Endothelial cell (in vitro differentiated cells): ENCODE data around the gene SENP2. TPM values are rescaled to one million over a fixed set of nuclear protein-coding genes. Genes with fewer than 3 reads are reported as not detected.
"Not testable (repeated sequence)": the region's sequence is repeated elsewhere in the genome, so short reads cannot be mapped to it uniquely, and the experiment has no call there.

Source experiments
- DNase-seq: peaks from one replicate; pipeline ENCODE4 v3.0.0; 2021; ENCODE audit warnings: low spot score
- H3K27ac Mint-ChIP-seq: one replicate; pipeline ENCODE4 v1.8.0; 2021; ENCODE audit warnings: mixed read lengths, inconsistent platforms; ENCODE audit not compliant: unreplicated experiment
- H3K27me3 Mint-ChIP-seq: one replicate; pipeline ENCODE4 v1.8.0; 2021; ENCODE audit warnings: mild to moderate bottlenecking, moderate library complexity, mixed read lengths, inconsistent platforms; ENCODE audit not compliant: unreplicated experiment
- H3K36me3 Mint-ChIP-seq: one replicate; pipeline ENCODE4 v1.8.0; 2021; ENCODE audit warnings: mild to moderate bottlenecking, low read depth, mixed read lengths, inconsistent platforms; ENCODE audit not compliant: unreplicated experiment
- H3K4me1 Mint-ChIP-seq: one replicate; pipeline ENCODE4 v1.8.0; 2021; ENCODE audit warnings: mild to moderate bottlenecking, mixed read lengths, inconsistent platforms; ENCODE audit not compliant: unreplicated experiment
- H3K4me3 Mint-ChIP-seq: one replicate; pipeline ENCODE4 v1.8.0; 2021; ENCODE audit warnings: mild to moderate bottlenecking, mixed read lengths, inconsistent platforms; ENCODE audit not compliant: unreplicated experiment
- H3K9me3 Mint-ChIP-seq: one replicate; pipeline ENCODE4 v1.8.0; 2021; ENCODE audit warnings: mixed read lengths, inconsistent platforms; ENCODE audit not compliant: unreplicated experiment
- total RNA-seq: library from RNA; stranded (reverse); fragmentation: NEBNext Ultra II Directional; extraction: Animal tissue kit (Norgen Biotek cat#: 25700); gene quantifications from one replicate; pipeline ENCODE4 v1.2.1, GENCODE V29; 2021; ENCODE audit not compliant: unreplicated experiment
- TF ChIP-seq, protein P1 (sequence below): fragments of 200-600 bp; sonication (generic); IDR thresholded peaks from one replicate; pipeline ENCODE4 v1.5.0; 2021; ENCODE audit warnings: antibody characterized with exemption; ENCODE audit not compliant: unreplicated experiment

The SENP2 gene
- total RNA-seq, 1 donor from 2014 or later, result 34.0 TPM

DNA sequence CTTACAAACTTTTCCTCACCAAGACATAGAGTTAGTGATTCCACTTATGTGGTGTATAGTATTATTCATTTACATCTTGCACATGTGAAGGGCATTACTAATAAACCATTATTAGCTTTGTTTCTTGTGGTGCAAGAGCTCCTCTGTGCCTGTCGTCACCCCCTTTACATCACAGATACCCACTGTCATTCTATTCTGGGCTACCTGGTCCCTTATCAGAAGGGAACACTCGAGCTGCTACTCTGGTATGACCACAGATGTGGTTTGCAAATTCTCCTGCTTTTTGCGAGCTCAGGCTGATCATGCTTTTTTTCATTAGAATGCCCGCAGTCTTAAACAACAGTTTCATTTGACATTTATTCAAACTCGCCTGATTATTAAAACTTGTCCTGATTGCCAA is 13.9 kb upstream of the SENP2 start:
- Mint-ChIP-seq H3K9me3 (peaks cover 5% of the 10 kb centered on the region), H3K4me3 (peak overlapping the region; percentile 78), H3K36me3 (peaks cover 10% of the 10 kb centered on the region), H3K27me3 (peaks cover 2% of the 10 kb centered on the region), H3K27ac (no peak overlapping the region), H3K4me1 (no peaks in the 10 kb centered on the region)
- TF ChIP-seq, protein P1, sequence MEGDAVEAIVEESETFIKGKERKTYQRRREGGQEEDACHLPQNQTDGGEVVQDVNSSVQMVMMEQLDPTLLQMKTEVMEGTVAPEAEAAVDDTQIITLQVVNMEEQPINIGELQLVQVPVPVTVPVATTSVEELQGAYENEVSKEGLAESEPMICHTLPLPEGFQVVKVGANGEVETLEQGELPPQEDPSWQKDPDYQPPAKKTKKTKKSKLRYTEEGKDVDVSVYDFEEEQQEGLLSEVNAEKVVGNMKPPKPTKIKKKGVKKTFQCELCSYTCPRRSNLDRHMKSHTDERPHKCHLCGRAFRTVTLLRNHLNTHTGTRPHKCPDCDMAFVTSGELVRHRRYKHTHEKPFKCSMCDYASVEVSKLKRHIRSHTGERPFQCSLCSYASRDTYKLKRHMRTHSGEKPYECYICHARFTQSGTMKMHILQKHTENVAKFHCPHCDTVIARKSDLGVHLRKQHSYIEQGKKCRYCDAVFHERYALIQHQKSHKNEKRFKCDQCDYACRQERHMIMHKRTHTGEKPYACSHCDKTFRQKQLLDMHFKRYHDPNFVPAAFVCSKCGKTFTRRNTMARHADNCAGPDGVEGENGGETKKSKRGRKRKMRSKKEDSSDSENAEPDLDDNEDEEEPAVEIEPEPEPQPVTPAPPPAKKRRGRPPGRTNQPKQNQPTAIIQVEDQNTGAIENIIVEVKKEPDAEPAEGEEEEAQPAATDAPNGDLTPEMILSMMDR, result no peak
- no peak for DNase-seq

DNA sequence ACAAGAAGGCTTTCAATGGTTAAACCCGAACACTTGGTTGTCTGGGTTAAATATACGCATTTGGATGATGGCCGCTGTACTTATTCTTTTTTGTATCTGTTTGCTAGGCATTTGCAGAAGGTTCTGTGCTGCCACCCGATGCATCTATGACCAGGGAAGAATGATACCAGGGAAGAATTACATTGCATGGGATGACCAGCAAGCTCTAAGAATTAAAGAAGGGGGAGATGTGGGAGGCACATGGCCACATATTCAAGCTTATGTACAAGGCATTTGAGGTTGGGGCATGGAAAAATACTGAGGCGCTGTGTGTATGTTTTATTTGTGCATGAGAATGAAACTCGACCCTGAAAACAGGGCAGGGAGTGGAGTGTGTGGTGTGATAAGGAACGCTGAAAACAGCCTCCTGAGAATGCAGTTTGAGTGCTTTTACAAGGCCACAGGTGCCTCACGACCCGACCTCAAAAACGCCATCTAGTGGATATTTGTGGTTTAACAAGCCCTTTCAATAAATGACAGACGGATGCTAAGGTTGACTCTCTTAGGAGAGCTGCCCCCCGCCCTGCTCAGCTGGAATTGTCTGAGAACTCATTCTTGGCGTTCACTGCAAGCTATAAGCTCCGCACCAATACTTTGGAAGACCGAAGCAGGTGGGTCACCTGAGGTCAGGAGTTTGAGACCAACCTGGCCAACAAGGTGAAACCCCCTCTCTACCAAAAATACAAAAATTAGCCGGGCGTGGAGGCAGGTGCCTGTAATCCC is 10.8 kb upstream of the SENP2 start:
- not testable (repeated sequence) for H3K9me3 Mint-ChIP-seq, H3K27ac Mint-ChIP-seq, H3K4me3 Mint-ChIP-seq, H3K4me1 Mint-ChIP-seq, H3K27me3 Mint-ChIP-seq
- DNase-seq, result peak; percentile 61
- TF ChIP-seq, protein P1, result peak; percentile 79
- H3K36me3 Mint-ChIP-seq, result peaks cover 10% of the 10 kb centered on the region

DNA sequence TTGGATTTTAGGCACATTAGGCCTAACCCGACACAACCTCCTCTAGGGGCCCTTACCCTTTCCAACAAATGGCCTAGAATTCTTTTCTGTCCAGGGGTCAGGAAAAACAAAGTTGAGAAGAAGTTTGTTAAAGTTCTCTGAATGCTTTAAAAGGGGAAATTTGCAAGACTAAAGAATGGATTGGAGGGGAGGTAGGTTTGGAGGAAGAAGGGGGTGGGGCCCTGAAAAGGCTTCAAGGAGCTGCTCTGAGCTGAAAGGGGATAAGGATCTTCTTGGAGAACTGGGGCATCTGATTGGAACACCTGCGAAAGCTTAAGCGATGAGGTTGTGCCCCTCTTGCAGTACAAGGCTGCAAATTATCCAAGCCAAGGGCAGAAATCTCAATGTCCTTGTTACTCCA is 3.9 kb upstream of the SENP2 start:
- Mint-ChIP-seq H3K4me3 (no peak overlapping the region), H3K4me1 (peaks cover 13% of the 10 kb centered on the region), H3K27me3 (peaks cover 11% of the 10 kb centered on the region), H3K27ac (no peak overlapping the region), H3K9me3 (no peaks in the 10 kb centered on the region), H3K36me3 (peaks cover 6% of the 10 kb centered on the region)
- no peak for DNase-seq
- TF ChIP-seq, protein P1, result no peak

DNA sequence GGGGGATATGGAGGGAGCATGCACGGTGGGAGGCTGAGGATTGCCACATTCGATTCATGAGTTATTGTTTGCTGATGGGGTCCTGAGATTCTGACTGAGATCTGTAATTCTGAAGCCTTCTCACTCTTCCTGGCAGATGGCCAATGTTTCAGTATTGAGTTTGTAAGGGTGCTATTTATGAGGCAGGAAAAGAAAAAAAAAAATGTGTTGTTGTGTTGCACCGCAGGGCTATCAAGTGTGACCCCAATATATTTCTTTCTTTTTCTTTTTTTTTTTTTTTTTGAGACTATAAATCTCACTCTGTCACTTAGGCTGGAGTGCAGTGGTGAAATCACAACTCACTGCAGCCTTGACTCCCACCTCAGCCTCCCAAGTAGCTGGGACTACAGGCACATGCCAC is 3.2 kb upstream of the SENP2 start:
- Mint-ChIP-seq H3K27ac (no peak overlapping the region), H3K36me3 (peaks cover 6% of the 10 kb centered on the region), H3K4me3 (no peak overlapping the region), H3K9me3 (no peaks in the 10 kb centered on the region), H3K27me3 (peaks cover 11% of the 10 kb centered on the region), H3K4me1 (peaks cover 13% of the 10 kb centered on the region)
- no peak for DNase-seq
- TF ChIP-seq, protein P1, result no peak

DNA sequence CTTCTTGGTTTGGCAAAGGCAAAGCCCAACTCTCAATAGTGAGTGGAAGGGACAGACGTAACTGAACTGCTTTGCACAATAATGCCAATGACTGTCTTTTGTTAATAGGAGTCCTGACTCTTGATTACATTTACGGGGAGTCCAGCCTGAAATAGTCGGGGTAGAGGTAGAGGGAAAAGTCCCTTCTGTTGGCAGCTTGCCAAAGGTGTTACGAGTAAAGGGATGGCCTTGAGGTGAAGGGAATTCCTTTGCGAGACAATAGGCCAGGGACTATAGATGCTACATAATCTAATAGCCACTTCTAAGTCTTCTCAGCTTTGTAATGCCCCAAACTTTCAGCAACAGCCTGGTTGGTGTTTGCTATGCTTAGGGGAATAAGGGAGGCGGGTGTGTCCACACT is 2.2 kb upstream of the SENP2 start:
- H3K4me3 Mint-ChIP-seq, result no peak overlapping the region
- H3K4me1 Mint-ChIP-seq, result peaks cover 13% of the 10 kb centered on the region
- DNase-seq, result no peak
- TF ChIP-seq, protein P1, result no peak
- no peak overlapping the region for H3K27ac Mint-ChIP-seq
- peaks cover 6% of the 10 kb centered on the region for H3K36me3 Mint-ChIP-seq
- H3K9me3 Mint-ChIP-seq, result no peaks in the 10 kb centered on the region
- peaks cover 11% of the 10 kb centered on the region for H3K27me3 Mint-ChIP-seq
